C1 segment of cervical spinal cord (tissue), 14 donors: ENCODE results near the gene FAM81B.

Experiments used
- DNase-seq, 14 donors: peaks; one replicate each; lab custom pipeline; 2025; lab: John Stamatoyannopoulos, UW

The FAM81B gene

GRCh38 chr5:95398989-95399388 lies 7.8 kb downstream of the FAM81B start:
- DNase-seq: no peak

- no peak for DNase-seq
These were observed 10.5 kb downstream of the FAM81B start for GRCh38 chr5:95401626-95402025.

GRCh38 chr5:95403996-95404395 lies 12.8 kb downstream of the FAM81B start:
- no peak for DNase-seq

GRCh38 chr5:95406426-95407090 lies 15.4 kb downstream of the FAM81B start:
- DNase-seq: no peak

- peak in 1 of 14 donors; percentile 52 for DNase-seq
These were observed 19.1 kb downstream of the FAM81B start for GRCh38 chr5:95410279-95410678.

GRCh38 chr5:95411474-95411873 lies 20.3 kb downstream of the FAM81B start:
- DNase-seq: no peak

- no peak for DNase-seq
These were observed 23.3 kb downstream of the FAM81B start for GRCh38 chr5:95414451-95414850.

GRCh38 chr5:95417971-95418370 lies 26.8 kb downstream of the FAM81B start:
- no peak for DNase-seq

GRCh38 chr5:95422838-95423237 lies 31.7 kb downstream of the FAM81B start:
- no peak for DNase-seq

- no peak for DNase-seq
These were observed 32.9 kb downstream of the FAM81B start for GRCh38 chr5:95424016-95424415.

GRCh38 chr5:95424526-95424925 lies 33.4 kb downstream of the FAM81B start:
- no peak for DNase-seq

GRCh38 chr5:95426227-95426626 lies 35.1 kb downstream of the FAM81B start:
- no peak for DNase-seq

GRCh38 chr5:95432779-95433178 lies 41.6 kb downstream of the FAM81B start:
- no peak for DNase-seq

- no peak for DNase-seq
These were observed 48.8 kb downstream of the FAM81B start for GRCh38 chr5:95439801-95440493.

- DNase-seq: no peak
These were observed 49.7 kb downstream of the FAM81B start for GRCh38 chr5:95440825-95441224.

- no peak for DNase-seq
These were observed 50.5 kb downstream of the FAM81B start for GRCh38 chr5:95441636-95442035.

GRCh38 chr5:95445442-95445841 lies 54.3 kb downstream of the FAM81B start:
- no peak for DNase-seq

GRCh38 chr5:95445995-95446394 lies 54.8 kb downstream of the FAM81B start:
- no peak for DNase-seq

GRCh38 chr5:95446560-95447221 lies 55.5 kb downstream of the FAM81B start:
- no peak for DNase-seq

GRCh38 chr5:95447961-95448360 lies 56.8 kb downstream of the FAM81B start:
- no peak for DNase-seq

GRCh38 chr5:95448789-95449188 lies 57.6 kb downstream of the FAM81B start:
- no peak for DNase-seq

- no peak for DNase-seq
These were observed 58.3 kb downstream of the FAM81B start for GRCh38 chr5:95449460-95449859.

GRCh38 chr5:95454536-95454935 lies 63.4 kb downstream of the FAM81B start:
- no peak for DNase-seq
